Measurements from ENCODE around the gene DHRS9. TPM values are rescaled to one million over a fixed set of nuclear protein-coding genes. Genes with fewer than 3 reads are reported as not detected.
"Not testable (repeated sequence)": the region's sequence is repeated elsewhere in the genome, so short reads cannot be mapped to it uniquely, and the experiment has no call there.

The DHRS9 gene
- total RNA-seq, 4 donors from 2014 or later: 0.54 TPM; not detected in 3

DNA sequence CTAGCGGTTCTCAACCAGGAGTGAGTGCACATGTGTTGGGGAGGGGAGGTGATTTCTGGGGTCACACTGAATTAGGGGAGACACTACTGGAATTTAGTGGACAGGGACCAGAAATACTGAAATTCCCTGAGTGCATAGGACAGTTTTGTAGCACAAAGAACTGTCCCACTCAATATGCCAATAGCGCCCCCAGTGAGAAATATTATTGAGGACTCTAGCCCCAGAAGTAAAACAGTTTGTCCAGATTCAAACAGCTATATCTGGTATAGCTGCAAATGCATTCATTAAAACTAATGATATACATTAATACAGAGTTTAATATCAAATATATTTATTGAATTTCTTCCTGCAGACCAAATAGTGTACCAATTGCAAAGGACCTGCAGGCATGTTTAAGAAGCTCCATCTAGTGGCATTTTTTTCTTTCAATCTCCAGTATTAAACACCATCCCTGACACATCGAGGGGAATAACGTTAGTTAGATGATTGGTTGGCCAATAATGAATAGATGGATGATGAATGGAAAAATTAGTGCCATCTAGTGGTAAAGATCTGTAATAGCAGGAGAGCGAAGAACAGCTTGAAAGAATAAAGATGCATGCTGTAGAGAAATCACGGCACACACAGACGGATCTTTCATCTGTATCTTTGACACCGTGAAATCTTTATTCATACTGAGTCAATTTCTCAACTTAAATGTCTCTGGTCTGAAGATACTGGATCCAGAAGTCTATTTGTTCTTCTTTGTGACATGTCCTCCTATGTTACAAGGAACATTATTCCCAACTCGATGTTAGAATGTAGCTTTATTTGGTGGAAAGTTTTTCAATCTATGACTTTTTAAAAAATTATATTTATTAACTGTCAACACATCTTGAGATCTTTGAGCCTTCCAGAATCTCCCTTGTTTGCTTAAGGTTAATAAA lies 62.5 kb downstream of the DHRS9 start:
- 43 to 44% methylated on average over 9 of the region's 9 CpGs for WGBS, 2 donors
- no peak for DNase-seq
- H3K4me1 ChIP-seq: no peaks in the 10 kb centered on the region
- H3K9me3 ChIP-seq: no peaks in the 10 kb centered on the region
- H3K27me3 ChIP-seq: no peaks in the 10 kb centered on the region
- TF ChIP-seq POLR2A (IDR thresholded peaks at IDR 0.05): no peak
- TF ChIP-seq, protein P1, sequence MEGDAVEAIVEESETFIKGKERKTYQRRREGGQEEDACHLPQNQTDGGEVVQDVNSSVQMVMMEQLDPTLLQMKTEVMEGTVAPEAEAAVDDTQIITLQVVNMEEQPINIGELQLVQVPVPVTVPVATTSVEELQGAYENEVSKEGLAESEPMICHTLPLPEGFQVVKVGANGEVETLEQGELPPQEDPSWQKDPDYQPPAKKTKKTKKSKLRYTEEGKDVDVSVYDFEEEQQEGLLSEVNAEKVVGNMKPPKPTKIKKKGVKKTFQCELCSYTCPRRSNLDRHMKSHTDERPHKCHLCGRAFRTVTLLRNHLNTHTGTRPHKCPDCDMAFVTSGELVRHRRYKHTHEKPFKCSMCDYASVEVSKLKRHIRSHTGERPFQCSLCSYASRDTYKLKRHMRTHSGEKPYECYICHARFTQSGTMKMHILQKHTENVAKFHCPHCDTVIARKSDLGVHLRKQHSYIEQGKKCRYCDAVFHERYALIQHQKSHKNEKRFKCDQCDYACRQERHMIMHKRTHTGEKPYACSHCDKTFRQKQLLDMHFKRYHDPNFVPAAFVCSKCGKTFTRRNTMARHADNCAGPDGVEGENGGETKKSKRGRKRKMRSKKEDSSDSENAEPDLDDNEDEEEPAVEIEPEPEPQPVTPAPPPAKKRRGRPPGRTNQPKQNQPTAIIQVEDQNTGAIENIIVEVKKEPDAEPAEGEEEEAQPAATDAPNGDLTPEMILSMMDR (IDR thresholded peaks at IDR 0.05): peak; percentile 52 to 84 (median 74)
- intact Hi-C loops (cut with DNase I): loop anchor here (2.0 kb wide), 1 partner anchor 21 kb away; no protein-coding TSS in a partner anchor
- H3K4me3 ChIP-seq (replicated peaks in 1 of 3): no peak overlapping the region
- H3K27ac ChIP-seq: no peak overlapping the region
- H3K36me3 ChIP-seq: peaks cover 0 to 6% of the 10 kb centered on the region in 2 donors

DNA sequence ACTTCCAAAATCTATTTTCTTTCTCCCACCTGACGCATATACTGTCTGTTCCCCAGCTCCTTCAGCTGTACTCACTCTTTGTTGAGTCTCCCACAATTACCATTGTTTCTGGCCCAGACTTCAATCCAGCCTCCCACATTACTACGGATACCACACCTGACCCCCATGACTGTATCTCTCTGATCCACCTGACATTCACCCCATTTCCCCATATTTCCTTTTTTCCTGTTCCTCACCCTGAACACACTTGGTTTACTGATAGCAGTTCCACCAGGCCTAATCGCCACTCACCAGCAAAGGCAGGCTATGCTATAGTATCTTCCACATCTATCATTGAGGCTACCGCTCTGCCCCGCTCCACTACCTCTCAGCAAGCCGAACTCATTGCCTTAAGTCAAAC lies 64.9 kb downstream of the DHRS9 start:
- H3K27ac ChIP-seq; H3K36me3 ChIP-seq; intact Hi-C loops (cut with DNase I); DNase-seq; H3K27me3 ChIP-seq; H3K4me1 ChIP-seq; H3K4me3 ChIP-seq (replicated peaks in 1 of 3); H3K9me3 ChIP-seq: not testable (repeated sequence)
- 82 to 84% methylated on average over 6 of the region's 6 CpGs for WGBS, 2 donors

DNA sequence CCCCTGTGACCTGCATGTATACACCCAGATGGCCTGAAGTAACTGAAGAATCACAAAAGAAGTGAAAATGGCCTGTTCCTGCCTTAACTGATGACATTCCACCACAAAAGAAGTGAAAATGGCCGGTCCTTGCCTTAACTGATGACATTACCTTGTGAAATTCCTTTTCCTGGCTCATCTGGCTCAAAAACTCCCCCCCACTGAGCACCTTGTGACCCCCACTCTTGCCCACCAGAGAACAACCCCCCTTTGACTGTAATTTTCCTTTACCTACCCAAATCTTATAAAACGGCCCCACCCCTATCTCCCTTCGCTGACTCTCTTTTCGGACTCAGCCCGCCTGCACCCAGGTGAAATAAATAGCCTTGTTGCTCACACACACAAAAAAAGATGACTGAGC lies 67.1 kb downstream of the DHRS9 start:
- DNase-seq; H3K4me3 ChIP-seq (replicated peaks in 1 of 3); H3K36me3 ChIP-seq; H3K27me3 ChIP-seq; H3K27ac ChIP-seq; H3K4me1 ChIP-seq; H3K9me3 ChIP-seq; intact Hi-C loops (cut with DNase I): not testable (repeated sequence)
- WGBS, 2 donors: 87 to 94% methylated on average over 4 to 5 of the region's 5 CpGs

DNA sequence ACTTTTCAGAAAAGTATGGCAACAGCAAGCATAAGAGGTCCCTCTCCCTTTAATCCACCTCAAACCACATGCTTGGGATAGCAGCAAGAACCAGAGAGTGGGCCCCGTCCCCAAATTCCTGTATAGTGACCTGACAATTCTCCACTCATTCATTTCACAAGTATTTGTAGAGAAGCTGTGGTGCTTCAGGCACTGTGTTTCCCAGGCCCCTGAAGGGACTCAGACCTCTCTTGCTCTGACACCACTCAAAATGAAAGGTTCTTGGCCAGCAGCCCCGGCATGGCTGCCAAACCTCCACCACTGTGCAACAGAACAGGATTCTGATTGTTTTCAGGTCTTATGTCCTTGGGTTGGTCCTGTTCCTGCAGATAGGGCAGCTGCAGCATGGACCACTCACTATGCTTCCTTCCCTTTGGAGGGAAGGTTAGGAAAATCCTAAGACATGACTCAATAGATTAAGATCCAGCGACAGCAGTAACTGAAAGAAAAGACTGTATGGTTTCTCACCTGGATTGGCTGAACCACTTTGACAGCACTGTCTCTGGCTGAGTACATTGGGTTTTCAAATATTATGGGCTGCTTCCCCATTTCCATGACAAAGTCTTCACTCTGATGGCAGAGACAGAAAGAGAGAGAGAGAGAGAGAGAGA lies 67.6 kb downstream of the DHRS9 start:
- TF ChIP-seq, protein P1 (IDR thresholded peaks at IDR 0.05): no peak
- TF ChIP-seq POLR2A (IDR thresholded peaks at IDR 0.05): no peak
- no peak overlapping the region for H3K27ac ChIP-seq
- DNase-seq: no peak
- H3K4me1 ChIP-seq: no peaks in the 10 kb centered on the region
- no peaks in the 10 kb centered on the region for H3K27me3 ChIP-seq
- intact Hi-C loops (cut with DNase I): no loop called here
- no peak overlapping the region for H3K4me3 ChIP-seq (replicated peaks in 1 of 3)
- peaks cover 0 to 4% of the 10 kb centered on the region in 2 donors for H3K36me3 ChIP-seq
- H3K9me3 ChIP-seq: no peaks in the 10 kb centered on the region
- WGBS, 2 donors: 66 to 75% methylated on average over 3 of the region's 3 CpGs

DNA sequence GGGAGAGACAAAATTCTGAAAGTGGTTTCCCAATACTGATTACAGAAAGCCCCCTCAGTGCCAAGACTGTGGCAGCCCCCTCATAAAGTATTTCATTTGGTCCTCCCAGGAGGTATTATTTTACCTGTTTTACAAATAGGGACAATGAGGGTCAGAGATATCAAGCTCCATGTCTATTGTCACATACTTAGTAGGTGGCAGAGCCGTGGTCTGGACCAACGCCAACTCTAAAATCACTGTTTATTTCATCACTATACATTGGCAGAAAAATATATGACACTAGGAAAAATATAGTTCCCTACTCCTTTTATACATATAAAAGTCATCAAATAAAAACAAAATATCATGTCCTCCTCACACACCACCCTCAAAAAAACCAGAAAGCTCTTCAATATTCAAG lies 68.6 kb downstream of the DHRS9 start:
- intact Hi-C loops (cut with DNase I): no loop called here
- Histone ChIP-seq H3K4me1 (no peaks in the 10 kb centered on the region), H3K36me3 (peaks cover 0 to 4% of the 10 kb centered on the region in 2 donors), H3K27me3 (no peaks in the 10 kb centered on the region), H3K27ac (peak overlapping the region in 1 of 3 donors; percentile 23), H3K4me3 (replicated peaks in 1 of 3) (no peak overlapping the region), H3K9me3 (no peaks in the 10 kb centered on the region)
- TF ChIP-seq, protein P1 (IDR thresholded peaks at IDR 0.05): no peak
- TF ChIP-seq POLR2A (IDR thresholded peaks at IDR 0.05): no peak
- 70 to 85% methylated on average over 2 of the region's 2 CpGs for WGBS, 2 donors
- DNase-seq: no peak

DNA sequence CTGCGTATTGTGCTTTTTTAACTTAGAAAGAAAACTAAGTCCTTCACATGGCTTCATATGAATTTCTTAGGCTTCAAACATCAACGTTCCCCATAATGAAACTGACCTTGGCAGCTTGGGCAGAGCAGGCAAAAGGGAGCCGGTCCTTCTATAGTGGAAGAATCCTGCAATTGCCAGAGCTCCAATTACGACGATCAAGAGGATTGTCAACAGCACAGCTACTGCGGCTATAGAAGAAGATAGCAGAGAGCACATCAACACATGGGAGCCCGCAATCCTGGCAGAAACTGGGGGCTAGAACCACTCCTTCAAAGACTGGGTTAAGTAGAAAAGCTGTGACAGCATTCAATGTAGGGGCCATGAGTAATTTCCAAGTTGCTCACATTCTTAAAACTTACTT lies 69.8 kb downstream of the DHRS9 start:
- no peaks in the 10 kb centered on the region for H3K27me3 ChIP-seq
- WGBS, 2 donors: 70 to 89% methylated on average over 7 of the region's 7 CpGs
- no peak for TF ChIP-seq POLR2A (IDR thresholded peaks at IDR 0.05)
- TF ChIP-seq, protein P1 (IDR thresholded peaks at IDR 0.05): no peak
- peaks cover 0 to 4% of the 10 kb centered on the region in 2 donors for H3K36me3 ChIP-seq
- H3K4me3 ChIP-seq (replicated peaks in 1 of 3): no peak overlapping the region
- intact Hi-C loops (cut with DNase I): no loop called here
- H3K4me1 ChIP-seq: no peaks in the 10 kb centered on the region
- DNase-seq: no peak
- H3K27ac ChIP-seq: no peak overlapping the region
- H3K9me3 ChIP-seq: no peaks in the 10 kb centered on the region
